MCF 10A (cell line): Measurements from ENCODE around the gene UCP3. TPM values are rescaled to one million over a fixed set of nuclear protein-coding genes. Genes with fewer than 3 reads are reported as not detected.

Experiments
- BruUV-seq: library from RNA; stranded (reverse); fragments of 400-500 nt; replicated peaks from 2 replicates; lab custom pipeline; 2021; lab: Mats Ljungman, UMichigan
- CTCF ChIA-PET: fragments of 300-600 bp; sonication (Branson Sonifier 250); formaldehyde crosslinking; extraction: SDS; loops from one replicate; lab custom pipeline; 2021; ENCODE audit warnings: antibody characterized with exemption, inconsistent platforms; lab: Yijun Ruan, JAX
- POLR2A ChIA-PET: fragments of 300-600, 350-650 bp; sonication (Branson Sonifier 250); formaldehyde crosslinking; extraction: SDS; loops from one replicate; lab custom pipeline; 2020; ENCODE audit warnings: antibody characterized with exemption, inconsistent platforms; lab: Yijun Ruan, JAX
- DNase-seq: peaks from one replicate; pipeline ENCODE4 v3.0.0-alpha.2; 2018; ENCODE audit not compliant: unreplicated experiment
- H3K27ac Mint-ChIP-seq: one replicate; pipeline ENCODE4 v1.8.0; 2022; ENCODE audit warnings: mild to moderate bottlenecking, low read depth, mixed read lengths; ENCODE audit not compliant: unreplicated experiment
- H3K27me3 Mint-ChIP-seq: one replicate; pipeline ENCODE4 v1.8.0; 2022; ENCODE audit warnings: mixed read lengths; ENCODE audit not compliant: insufficient read depth, unreplicated experiment
- H3K36me3 Mint-ChIP-seq: one replicate; pipeline ENCODE4 v1.8.0; 2022; ENCODE audit warnings: mild to moderate bottlenecking, moderate library complexity, mixed read lengths; ENCODE audit not compliant: insufficient read depth, unreplicated experiment
- H3K4me1 Mint-ChIP-seq: one replicate; pipeline ENCODE4 v1.8.0; 2022; ENCODE audit warnings: mixed read lengths; ENCODE audit not compliant: insufficient read depth, unreplicated experiment
- H3K4me3 Mint-ChIP-seq: one replicate; pipeline ENCODE4 v1.8.0; 2022; ENCODE audit warnings: mild to moderate bottlenecking, moderate library complexity, mixed read lengths; ENCODE audit not compliant: unreplicated experiment
- H3K9me3 Mint-ChIP-seq: one replicate; pipeline ENCODE4 v1.8.0; 2022; ENCODE audit warnings: mixed read lengths; ENCODE audit not compliant: unreplicated experiment
- CTCF ChIP-seq: fragments of 200-600 bp; IDR thresholded peaks from one replicate; pipeline ENCODE4 v1.8.0; 2022; ENCODE audit warnings: antibody characterized with exemption, mild to moderate bottlenecking; ENCODE audit not compliant: unreplicated experiment
- intact Hi-C: fragments of 100-400 bp; cut with micrococcal nuclease; formaldehyde crosslinking; loops from 2 replicates; pipeline ENCODE4 v1.14.1; 2022
- total RNA-seq: library from RNA; stranded (reverse); gene quantifications from 2 replicates; pipeline ENCODE4 v1.2.3, GENCODE V29; 2022

UCP3 gene
- total RNA-seq, 1 experiment from 2014 or later = 1.5 TPM

GRCh38 chr11:74007691-74008372, 1.1 kb downstream of the UCP3 start:
- ChIA-PET CTCF (interaction anchor here (0.6 kb wide), 1 partner anchor 201 kb away, joined by 3 read pairs; no protein-coding TSS in a partner anchor), POLR2A (no interaction called here)
- H3K9me3 Mint-ChIP-seq = no peaks in the 10 kb centered on the region
- no peaks in the 10 kb centered on the region for H3K4me1 Mint-ChIP-seq
- no TSS peak for BruUV-seq
- no peaks in the 10 kb centered on the region for H3K27me3 Mint-ChIP-seq
- no peak overlapping the region for H3K27ac Mint-ChIP-seq
- peaks cover 11% of the 10 kb centered on the region for H3K36me3 Mint-ChIP-seq
- no peak for TF ChIP-seq CTCF
- no peak overlapping the region for H3K4me3 Mint-ChIP-seq
- intact Hi-C loops = no loop called here
- DNase-seq = no peak

- no peaks in the 10 kb centered on the region for H3K9me3 Mint-ChIP-seq
- POLR2A ChIA-PET = no interaction called here
Observed at GRCh38 chr11:74006743-74007304, 2.1 kb downstream of the UCP3 start.

GRCh38 chr11:74005721-74006517, 3.0 kb downstream of the UCP3 start:
- POLR2A ChIA-PET = no interaction called here

More at GRCh38 chr11:74006743-74007304, 2.1 kb downstream of the UCP3 start:
- intact Hi-C loops = no loop called here
- no peak for TF ChIP-seq CTCF
- no TSS peak for BruUV-seq
- peaks cover 13% of the 10 kb centered on the region for H3K36me3 Mint-ChIP-seq
- H3K27ac Mint-ChIP-seq = no peak overlapping the region
- DNase-seq = no peak
- H3K27me3 Mint-ChIP-seq = no peaks in the 10 kb centered on the region
- CTCF ChIA-PET = no interaction called here
- H3K4me3 Mint-ChIP-seq = no peak overlapping the region
- H3K4me1 Mint-ChIP-seq = peaks cover 5% of the 10 kb centered on the region

More at GRCh38 chr11:74005721-74006517, 3.0 kb downstream of the UCP3 start:
- intact Hi-C loops = no loop called here
- CTCF ChIA-PET = interaction anchor here (0.6 kb wide), 1 partner anchor 926 kb away, joined by 3 read pairs; no protein-coding TSS in a partner anchor
- BruUV-seq = no TSS peak
- DNase-seq = no peak
- no peaks in the 10 kb centered on the region for H3K9me3 Mint-ChIP-seq
- H3K4me1 Mint-ChIP-seq = peaks cover 5% of the 10 kb centered on the region
- no peaks in the 10 kb centered on the region for H3K27me3 Mint-ChIP-seq
- H3K27ac Mint-ChIP-seq = no peak overlapping the region
- TF ChIP-seq CTCF = no peak
- H3K4me3 Mint-ChIP-seq = no peak overlapping the region
- peaks cover 11% of the 10 kb centered on the region for H3K36me3 Mint-ChIP-seq
